Duodenal mucosa (tissue), 2 donors: ENCODE data around the gene CAPRIN2.

Source experiments
- H3K27ac ChIP-seq: one replicate; pipeline ENCODE4 v1.7.0; 2013; ENCODE audit warnings: low read depth, low read length
- H3K27me3 ChIP-seq, 2 donors: one replicate each; pipeline ENCODE4 v1.7.0; 2013; ENCODE audit warnings: low read length in 2 of 2, control low read depth in 1 of 2; ENCODE audit not compliant: insufficient read depth in 2 of 2, control insufficient read depth in 1 of 2
- H3K36me3 ChIP-seq, 2 donors: one replicate each; pipeline ENCODE4 v1.7.0; 2013; ENCODE audit warnings: low read length in 2 of 2, control low read depth in 1 of 2; ENCODE audit not compliant: insufficient read depth in 2 of 2, control insufficient read depth in 1 of 2
- H3K4me1 ChIP-seq, 2 donors: one replicate each; pipeline ENCODE4 v1.7.0; 2013; ENCODE audit warnings: low read length in 2 of 2, control low read depth in 1 of 2; ENCODE audit not compliant: insufficient read depth in 2 of 2, control insufficient read depth in 1 of 2
- H3K4me3 ChIP-seq, 2 donors: one replicate each; pipeline ENCODE4 v1.7.0; 2013; ENCODE audit warnings: low read length in 2 of 2, low read depth in 1 of 2
- H3K9ac ChIP-seq, 2 donors: one replicate each; pipeline ENCODE4 v1.7.0; 2013; ENCODE audit warnings: low read length in 2 of 2, low read depth in 1 of 2
- H3K9me3 ChIP-seq, 2 donors: one replicate each; pipeline ENCODE4 v1.7.0; 2013; ENCODE audit warnings: low read length in 2 of 2, control low read depth in 1 of 2; ENCODE audit not compliant: control insufficient read depth in 1 of 2

The CAPRIN2 gene

DNA sequence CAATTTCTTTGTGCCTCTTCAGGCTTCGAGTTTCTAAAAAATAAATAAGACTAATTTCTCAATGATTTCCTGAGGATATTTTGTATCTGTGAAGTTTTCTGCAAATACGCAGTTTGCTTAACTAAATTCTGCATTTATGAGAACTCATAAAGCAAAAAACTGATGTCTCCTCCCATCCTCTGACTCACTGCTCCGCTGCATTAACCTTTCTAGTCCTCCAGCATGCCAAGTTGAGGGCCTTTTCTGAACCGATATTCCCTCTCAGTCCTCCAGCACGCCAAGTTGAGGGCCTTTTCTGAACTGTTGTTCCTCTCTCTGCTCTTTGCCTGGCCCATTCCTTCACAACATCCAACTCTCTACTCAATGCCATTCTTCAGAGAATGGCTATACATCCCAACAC, 62.3 kb downstream of the CAPRIN2 start:
- Histone ChIP-seq H3K27ac (no peak overlapping the region), H3K4me3 (no peak overlapping the region), H3K9ac (no peak overlapping the region), H3K4me1 (peaks cover 19 to 29% of the 10 kb centered on the region in 2 donors), H3K9me3 (no peaks in the 10 kb centered on the region), H3K27me3 (no peaks in the 10 kb centered on the region), H3K36me3 (no peaks in the 10 kb centered on the region)

DNA sequence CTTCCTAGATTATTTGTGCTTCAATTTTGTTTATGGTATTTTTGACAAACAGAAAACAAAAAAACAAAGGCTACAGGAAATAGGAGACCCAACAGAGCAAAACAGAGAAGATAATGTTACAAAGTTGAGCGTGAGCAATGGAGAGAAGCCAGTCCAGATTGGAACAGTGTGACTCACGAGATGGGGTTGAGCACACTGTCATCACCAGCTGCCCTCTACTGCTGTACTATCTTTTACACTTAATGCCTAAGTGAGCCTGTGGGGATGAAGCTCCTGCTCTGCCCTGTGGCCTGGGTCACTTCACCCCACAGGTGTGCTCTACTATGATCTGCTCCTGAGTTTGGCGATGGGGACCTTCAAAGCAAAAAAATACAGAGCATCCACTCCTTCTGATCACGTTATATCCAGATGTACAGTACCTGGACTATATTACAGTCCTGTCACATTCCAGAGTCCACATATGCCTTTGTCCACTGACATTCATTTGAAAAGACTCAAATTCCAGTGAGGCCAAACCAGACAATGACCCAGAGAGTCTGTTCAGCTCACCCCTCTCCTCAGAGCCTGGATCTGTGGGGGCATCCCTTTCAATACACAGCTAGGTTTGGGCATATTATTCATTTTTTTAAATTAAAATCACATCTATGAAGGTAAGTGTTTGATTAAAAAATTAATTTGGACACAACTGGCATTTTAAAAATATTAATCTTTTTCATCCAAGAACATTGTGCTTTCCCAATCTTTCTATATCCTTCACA, 63.5 kb downstream of the CAPRIN2 start:
- H3K27ac ChIP-seq: no peak overlapping the region
- no peak overlapping the region for H3K9ac ChIP-seq
- peak overlapping the region in 1 of 2 donors; percentile 9 for H3K4me3 ChIP-seq
- no peaks in the 10 kb centered on the region for H3K27me3 ChIP-seq
- peaks cover 19 to 29% of the 10 kb centered on the region in 2 donors for H3K4me1 ChIP-seq
- H3K36me3 ChIP-seq: no peaks in the 10 kb centered on the region
- H3K9me3 ChIP-seq: no peaks in the 10 kb centered on the region

DNA sequence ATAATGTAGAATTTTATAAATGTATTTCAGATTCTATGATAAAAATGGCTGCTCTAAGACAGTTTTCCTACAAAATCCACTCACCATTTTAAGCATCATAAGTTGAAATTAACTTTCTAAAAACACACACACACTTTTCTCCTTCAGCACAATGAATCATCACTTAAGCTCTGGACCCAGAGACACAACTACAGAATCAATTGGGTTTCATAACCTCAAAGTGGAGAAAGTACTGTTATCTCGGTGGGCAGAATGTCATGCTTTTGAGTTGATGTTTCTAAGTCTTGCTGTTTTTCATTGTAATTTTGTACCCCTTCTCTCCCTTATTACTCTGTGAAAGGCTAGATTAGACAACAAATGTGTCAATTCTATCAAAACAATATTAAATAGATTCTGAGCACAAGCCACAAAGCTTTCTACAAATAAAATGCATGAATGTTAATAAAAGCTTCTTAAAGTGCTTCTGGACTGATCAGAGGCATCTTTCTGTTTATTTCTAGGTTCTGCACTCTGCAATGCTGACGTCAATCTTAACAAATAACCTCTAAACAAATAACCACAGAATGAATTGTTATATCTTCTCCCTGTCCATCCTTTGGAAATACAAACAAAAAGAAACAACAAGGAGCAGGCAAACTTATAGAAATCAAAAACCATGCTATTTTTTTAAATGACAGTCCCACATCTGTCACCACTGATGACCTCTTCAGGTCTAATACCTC, 67.3 kb downstream of the CAPRIN2 start:
- Histone ChIP-seq H3K27ac (no peak overlapping the region), H3K9me3 (no peaks in the 10 kb centered on the region), H3K36me3 (peaks cover 4 to 10% of the 10 kb centered on the region in 2 donors), H3K9ac (no peak overlapping the region), H3K27me3 (no peaks in the 10 kb centered on the region), H3K4me3 (no peak overlapping the region), H3K4me1 (peaks cover 0 to 8% of the 10 kb centered on the region in 2 donors)

DNA sequence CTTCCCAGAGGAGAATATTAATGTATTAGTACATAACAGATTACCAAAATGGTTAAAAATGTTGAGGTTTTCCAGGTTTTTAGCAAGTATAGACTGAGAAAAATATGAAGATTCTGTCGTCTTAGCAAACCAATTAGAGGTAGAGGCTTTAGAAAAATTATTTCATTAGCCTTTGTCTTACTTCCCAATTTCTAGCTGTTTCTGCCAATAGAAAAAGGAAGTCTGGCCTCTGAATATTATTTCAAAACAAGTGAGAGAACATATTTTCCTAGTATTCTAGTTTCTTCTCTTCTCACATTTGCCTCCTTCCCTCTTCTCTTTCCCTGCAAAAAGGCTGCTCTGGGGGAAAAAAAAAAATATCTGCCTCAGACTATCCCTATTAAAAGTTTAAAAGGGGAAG, 75.5 kb downstream of the CAPRIN2 start:
- H3K9me3 ChIP-seq: no peaks in the 10 kb centered on the region
- no peaks in the 10 kb centered on the region for H3K4me1 ChIP-seq
- H3K9ac ChIP-seq: no peak overlapping the region
- H3K4me3 ChIP-seq: no peak overlapping the region
- no peak overlapping the region for H3K27ac ChIP-seq
- peaks cover 7 to 53% of the 10 kb centered on the region in 2 donors for H3K36me3 ChIP-seq
- no peaks in the 10 kb centered on the region for H3K27me3 ChIP-seq

DNA sequence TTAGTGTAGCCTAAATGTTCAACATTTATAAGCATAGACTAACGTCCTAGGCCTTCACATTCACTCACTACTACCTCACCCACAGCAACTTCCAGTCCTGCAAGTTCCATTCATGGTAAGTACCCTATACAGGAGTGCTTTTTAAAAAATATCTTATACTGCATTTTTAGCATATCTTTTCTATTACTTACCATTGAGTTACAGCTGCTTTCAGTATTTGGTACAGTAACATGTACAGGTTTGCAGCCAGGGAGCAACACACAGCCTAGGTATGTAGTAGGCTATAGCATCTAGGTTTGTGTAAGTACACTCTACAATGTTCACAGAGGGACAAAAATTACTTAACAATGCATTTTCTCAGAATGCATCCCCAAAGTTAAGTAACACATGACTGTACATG, 76.5 kb downstream of the CAPRIN2 start:
- peaks cover 5 to 50% of the 10 kb centered on the region in 2 donors for H3K36me3 ChIP-seq
- no peak overlapping the region for H3K27ac ChIP-seq
- no peaks in the 10 kb centered on the region for H3K27me3 ChIP-seq
- H3K9me3 ChIP-seq: no peaks in the 10 kb centered on the region
- H3K4me3 ChIP-seq: no peak overlapping the region
- no peaks in the 10 kb centered on the region for H3K4me1 ChIP-seq
- H3K9ac ChIP-seq: no peak overlapping the region

DNA sequence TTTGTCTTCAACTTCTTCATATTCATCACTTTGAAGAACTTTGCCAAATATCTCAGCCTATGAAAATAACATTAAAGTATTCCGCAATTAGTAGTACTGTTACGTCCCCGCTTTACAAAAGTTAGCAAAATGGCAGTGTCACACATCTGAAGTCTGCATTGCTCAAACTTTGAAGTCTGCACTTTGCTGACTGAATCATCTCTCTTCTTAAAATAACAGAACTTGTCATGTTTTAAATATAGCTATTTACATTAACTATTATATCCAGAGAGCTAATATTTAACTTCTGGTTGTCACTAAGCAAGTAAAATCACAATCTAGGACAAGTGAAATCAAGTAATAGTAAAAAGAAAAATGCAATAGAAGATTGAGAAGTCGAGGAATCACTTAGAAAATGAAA, 93.5 kb downstream of the CAPRIN2 start:
- Histone ChIP-seq H3K36me3 (peaks cover 28 to 47% of the 10 kb centered on the region in 2 donors), H3K27ac (no peak overlapping the region), H3K9ac (no peak overlapping the region), H3K9me3 (no peaks in the 10 kb centered on the region), H3K27me3 (no peaks in the 10 kb centered on the region), H3K4me3 (no peak overlapping the region), H3K4me1 (peaks cover 0 to 4% of the 10 kb centered on the region in 2 donors)
